ENCODE measurements around the gene MARF1. TPM values are rescaled to one million over a fixed set of nuclear protein-coding genes. Genes with fewer than 3 reads are reported as not detected.
"Not testable (repeated sequence)": the region's sequence is repeated elsewhere in the genome, so short reads cannot be mapped to it uniquely, and the experiment has no call there.

MARF1 gene
- total RNA-seq, 1 experiment from 2014 or later, result 4.8 TPM

DNA sequence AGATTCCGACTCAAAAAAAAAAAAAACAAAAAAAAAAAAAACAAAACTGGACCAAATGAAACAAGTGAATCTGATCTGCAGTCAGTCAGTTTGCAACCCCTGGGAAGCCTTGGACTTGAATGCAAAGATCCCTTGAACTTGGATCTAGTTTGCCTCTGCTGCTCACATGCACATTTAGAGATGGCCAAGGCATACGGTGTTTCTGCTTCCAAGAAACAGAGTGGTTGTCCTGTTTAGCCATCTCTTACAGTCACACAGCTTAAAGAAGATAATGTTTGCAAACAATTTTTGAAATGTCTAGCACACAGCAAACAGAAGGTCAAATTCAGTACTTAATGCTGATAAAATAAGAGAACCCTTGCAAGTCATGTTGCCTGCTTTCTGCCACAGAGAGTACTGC lies 11.6 kb upstream of the MARF1 start:
- no peak for DNase-seq (ENCODE audit: low spot score)

DNA sequence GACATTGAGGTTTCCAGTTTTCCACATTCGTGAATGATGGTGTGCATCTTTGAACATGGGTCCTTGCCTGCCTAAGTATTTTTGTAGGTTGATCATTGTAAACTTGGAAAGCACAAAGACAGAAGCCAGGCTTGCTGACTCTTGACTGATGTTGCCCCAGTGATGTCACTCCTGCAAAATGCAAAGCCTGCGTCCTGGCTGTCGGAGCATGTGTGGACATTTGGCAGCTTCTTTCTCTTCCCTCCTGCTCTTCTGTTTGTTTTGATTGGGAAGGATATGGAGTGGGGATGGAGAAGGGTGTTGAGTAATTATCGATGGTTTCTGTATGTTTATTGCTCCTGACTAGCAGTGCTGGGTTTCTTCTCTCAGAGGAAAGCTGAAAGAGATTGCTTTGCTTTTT lies 10.3 kb upstream of the MARF1 start:
- no peak for DNase-seq (ENCODE audit: low spot score)

- no peak for DNase-seq (ENCODE audit: low spot score)
These were observed 9.5 kb upstream of the MARF1 start for GRCh38 chr16:15652293-15653001.

- no peak for DNase-seq (ENCODE audit: low spot score)
These were observed 7.8 kb upstream of the MARF1 start for GRCh38 chr16:15650698-15651171.

GRCh38 chr16:15650019-15650697 lies 7.2 kb upstream of the MARF1 start, which contains the start of gene NDE1:
TSS of gene NDE1 (plus strand) at chr16:15650245. CDS start at chr16:15664779, 14,534 bp downstream.
- peak; percentile 75 for DNase-seq (ENCODE audit: low spot score)

- DNase-seq (ENCODE audit: low spot score), result no peak
These were observed 6.7 kb upstream of the MARF1 start for GRCh38 chr16:15649727-15650018.

- not testable (repeated sequence) for DNase-seq (ENCODE audit: low spot score)
These were observed 6.4 kb upstream of the MARF1 start for GRCh38 chr16:15649311-15649710.

DNA sequence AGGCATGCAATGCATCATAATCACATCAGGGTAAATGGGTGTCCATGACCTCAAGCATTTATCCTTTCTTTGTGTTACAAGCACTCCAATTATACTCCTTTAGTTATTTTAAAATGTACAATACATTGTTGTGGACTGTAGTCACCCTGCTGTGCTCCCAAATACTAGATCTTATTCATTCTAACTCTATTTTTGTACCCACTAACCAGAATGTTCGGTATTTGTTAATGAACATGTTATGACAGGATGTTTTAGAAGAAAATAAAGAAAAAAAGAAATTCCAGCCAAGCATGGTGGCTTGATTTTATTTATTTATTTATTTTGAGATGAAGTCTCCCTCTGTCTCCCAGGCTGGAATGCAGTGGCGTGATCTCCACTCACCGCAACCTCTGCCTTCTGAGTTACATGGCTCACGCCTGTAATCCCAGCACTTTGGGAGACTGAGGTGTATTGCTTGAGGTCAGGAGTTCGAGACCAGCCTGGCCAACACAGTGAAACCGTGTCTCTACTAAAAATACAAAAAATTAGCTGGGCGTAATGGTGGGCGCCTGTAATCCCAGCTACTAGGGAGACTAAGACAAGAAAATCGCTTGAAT lies 5.3 kb upstream of the MARF1 start:
- no peak for DNase-seq (ENCODE audit: low spot score)

DNA sequence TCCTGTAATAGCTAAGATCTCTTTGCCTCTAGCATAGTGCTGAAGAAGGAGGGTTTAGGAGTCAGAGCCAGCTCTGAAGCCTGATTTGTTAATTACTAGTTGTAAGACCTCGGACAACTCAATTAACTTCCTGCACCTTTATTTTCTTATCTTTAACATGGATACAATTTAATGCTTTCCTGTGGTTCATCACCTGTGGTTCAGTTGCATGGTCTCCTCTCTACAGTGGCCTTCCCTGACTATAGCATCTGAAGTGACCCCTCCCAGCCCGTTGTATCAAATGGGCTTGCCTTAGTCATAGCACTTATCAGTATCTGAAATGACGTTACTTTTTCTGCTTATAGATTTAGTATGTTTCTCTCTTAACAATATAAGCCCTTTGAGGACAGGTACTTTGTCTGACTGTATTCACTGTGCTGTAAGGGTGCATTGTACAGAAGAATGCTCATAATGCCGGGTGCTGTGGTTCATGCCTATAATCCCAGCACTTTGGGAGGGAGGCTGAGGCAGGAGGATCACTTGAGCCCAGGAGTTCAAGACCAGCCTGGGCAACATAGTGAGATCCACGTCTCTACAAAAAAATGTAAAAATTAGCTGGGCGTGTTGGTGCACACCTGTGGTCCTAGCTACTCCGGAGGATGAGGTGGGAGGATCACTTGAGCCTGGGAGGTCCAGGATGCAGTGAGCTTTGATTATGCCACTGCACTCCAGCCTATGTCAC lies 4.5 kb upstream of the MARF1 start:
- DNase-seq (ENCODE audit: low spot score), result no peak

DNA sequence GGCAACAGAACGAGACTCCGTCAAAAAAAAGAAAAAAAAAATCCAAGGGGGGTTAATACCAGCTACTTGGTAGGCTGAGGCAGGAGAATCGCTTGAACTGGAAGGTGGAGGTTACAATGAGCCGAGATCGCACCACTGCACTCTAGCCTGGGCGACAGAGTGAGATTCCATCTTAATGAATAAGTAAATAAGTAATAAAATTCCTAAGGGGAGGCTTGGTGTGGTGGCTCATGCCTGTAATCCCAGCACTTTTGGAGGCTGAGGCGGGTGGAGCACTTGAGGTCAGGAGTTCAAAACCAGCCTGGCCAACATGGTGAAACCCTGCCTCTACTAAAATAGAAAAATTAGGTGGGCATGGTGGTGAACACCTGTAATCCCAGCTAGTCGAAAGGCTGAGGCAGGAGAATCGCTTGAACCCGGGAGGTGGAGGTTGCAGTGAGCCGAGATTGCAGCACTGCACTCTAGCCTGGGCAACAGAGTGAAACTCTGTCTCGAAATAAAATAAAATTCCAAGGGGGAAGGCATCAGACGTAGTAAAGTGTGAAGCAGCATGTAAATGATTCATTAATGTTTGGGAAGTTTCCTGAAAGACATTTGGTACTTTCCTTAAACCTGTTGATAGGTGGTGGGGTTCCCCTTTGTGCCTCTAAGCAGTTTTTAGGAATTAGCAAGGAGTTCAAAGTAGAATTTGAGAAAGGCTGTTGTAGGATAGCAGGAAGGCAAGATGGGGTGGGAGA lies 3.8 kb upstream of the MARF1 start:
- not testable (repeated sequence) for DNase-seq (ENCODE audit: low spot score)

GRCh38 chr16:15644962-15645465 lies 2.1 kb upstream of the MARF1 start:
- DNase-seq (ENCODE audit: low spot score), result peak; percentile 89

DNA sequence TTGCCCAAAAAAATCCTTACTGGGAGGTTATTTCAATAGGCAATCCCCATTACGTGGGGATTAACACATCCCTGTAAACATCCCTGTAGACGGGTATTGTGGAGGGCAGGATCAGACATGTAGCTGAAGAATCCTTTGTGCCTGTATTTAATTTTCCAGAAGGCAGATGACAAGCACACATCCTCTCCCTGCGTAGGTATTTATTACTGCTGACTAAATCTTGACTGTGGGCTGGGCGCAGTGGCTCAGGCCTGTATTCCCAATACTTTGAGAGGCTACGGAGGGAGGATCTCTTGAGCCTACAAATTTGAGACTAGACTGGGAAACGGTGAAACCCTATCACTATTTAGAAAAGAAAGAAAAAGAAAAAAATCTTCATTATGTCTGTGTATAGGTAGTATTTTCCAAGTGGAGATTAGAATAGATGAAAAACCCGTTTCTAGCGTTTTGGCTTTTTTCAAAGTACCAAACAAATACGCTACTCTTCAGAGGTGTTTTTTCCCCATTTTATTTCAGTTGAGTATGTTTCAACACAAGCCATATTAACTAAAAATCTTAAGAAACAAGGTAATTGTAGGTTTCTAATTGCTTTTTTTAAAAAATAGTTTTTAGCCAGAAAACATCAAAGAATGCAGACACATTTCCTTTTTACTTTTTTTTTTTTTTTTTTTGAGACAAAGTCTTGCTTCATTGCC lies 1.5 kb upstream of the MARF1 start:
- no peak for DNase-seq (ENCODE audit: low spot score)

DNA sequence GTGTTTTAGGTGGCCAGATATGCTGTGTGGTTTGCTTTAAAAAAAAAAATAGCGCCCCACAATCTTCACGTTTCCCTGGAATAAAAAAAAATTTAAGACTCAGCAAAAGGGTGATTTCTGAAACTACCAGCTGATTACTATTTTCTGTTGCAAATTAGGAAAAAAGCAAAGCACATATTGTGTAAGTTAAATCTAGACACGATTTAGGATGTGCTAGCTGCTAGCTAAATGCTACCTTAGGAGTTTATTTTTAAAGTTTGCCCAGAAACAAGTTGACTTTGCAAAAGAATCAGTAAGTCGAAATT lies 944 bp upstream of the MARF1 start:
- no peak for DNase-seq (ENCODE audit: low spot score)

- peak; percentile 34 for DNase-seq (ENCODE audit: low spot score)
These were observed 352 bp downstream of the MARF1 start for GRCh38 chr16:15642557-15643047.

DNA sequence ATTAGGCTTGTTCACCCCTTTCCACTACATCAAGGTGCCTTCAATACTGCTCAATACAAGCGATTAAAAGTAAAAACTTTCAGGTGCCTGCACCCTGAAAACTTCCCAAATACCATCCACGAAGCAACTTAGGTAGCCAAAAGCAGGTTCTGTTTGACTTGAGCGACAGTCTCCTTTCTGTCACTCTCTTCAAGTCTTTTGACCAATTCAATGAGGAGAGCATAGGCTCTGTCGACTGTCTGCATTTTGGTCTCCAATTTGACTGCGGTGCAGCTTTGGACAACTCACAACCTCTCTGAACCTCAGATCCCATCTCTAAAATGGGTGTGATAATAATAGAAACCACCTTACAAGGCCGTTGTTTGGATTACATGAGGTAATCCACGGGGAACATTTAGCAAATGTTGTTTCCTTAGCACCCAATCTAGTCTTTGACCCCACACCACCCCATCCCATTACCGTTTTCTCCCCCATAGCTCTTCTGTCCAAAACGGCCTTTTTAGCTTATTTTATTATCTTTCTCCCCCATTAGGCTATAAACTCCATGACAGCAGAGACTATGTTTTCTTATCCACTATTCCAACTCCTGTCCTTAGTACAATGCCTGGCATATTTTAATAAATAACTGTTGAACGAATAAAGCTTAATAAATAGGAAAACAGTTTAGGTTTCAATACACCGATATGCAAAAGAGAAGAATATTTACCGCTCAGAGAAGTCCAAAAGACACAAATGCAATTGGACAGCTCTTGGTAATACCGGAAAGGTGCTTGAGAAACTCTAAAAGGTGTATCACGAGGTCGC lies 999 bp downstream of the MARF1 start:
- no peak for DNase-seq (ENCODE audit: low spot score)

DNA sequence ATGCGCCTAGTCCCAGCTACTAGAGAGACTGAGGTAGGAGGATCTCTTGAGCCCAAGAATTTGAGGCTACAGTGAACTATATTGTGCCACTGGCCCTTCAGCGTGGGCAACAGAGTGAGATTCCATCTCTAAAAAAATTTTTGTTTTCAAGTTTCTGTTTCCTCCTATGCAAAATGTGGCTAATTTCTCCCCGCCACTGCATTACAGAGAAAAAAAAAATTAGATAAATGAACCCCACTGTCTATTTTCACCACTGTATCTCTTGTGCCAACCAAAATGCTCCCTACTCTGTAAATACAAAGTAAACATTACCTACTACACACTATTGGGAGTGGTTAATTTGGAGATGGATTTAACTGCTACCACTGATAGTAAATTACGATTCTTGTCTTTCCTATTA lies 2.0 kb downstream of the MARF1 start:
- no peak for DNase-seq (ENCODE audit: low spot score)

DNA sequence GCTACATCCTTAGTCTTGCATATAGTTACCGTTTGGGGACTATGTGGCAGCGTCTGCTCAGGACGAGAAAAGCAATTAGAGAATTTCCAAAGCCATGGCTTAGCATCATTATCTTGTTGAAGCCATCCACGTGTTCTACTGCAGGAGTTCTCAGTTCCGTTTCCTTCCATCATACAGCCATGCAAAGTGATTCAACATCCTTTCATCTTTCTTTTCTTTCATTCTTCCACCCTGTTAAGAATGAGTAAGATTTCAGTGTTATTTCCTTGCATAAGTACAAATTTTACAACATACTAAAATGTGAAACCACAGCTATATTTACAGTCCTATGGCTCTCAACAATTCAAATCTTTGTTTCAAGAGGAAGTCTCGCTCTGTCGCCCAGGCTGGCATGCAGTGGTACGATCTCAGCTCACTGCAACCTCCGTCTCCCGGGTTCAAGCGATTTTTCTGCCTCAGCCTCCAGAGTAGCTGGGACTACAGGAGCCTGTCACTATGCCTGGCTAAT lies 3.8 kb downstream of the MARF1 start:
- no peak for DNase-seq (ENCODE audit: low spot score)

GRCh38 chr16:15636392-15636873 lies 6.5 kb downstream of the MARF1 start:
- DNase-seq (ENCODE audit: low spot score), result no peak

DNA sequence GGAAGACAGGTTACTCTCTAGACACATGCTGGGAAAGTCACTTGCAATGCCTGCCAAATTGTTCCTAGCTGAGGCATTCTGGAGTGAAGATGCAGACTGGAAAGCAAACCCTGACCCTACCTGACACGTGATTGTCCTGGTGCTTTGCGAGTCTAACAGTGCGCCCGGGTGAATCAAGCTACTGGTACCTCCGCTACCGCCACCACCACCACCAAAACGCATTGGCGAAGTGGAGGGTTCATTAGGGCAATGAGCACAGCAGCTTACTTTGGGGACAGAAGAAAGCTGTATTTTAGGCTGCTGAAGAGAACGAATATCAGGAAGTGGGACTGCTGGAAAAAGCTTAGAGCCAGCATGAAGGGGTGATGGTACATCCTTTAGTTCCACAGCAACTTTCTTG lies 7.0 kb downstream of the MARF1 start:
- DNase-seq (ENCODE audit: low spot score), result no peak

Measured in H4 (cell line).